ENCODE data around the gene SLC3A2.

Gene SLC3A2

GRCh38 chr11:62882431-62882749, 1.7 kb downstream of the SLC3A2 start:
- DNase-seq: no peak

DNA sequence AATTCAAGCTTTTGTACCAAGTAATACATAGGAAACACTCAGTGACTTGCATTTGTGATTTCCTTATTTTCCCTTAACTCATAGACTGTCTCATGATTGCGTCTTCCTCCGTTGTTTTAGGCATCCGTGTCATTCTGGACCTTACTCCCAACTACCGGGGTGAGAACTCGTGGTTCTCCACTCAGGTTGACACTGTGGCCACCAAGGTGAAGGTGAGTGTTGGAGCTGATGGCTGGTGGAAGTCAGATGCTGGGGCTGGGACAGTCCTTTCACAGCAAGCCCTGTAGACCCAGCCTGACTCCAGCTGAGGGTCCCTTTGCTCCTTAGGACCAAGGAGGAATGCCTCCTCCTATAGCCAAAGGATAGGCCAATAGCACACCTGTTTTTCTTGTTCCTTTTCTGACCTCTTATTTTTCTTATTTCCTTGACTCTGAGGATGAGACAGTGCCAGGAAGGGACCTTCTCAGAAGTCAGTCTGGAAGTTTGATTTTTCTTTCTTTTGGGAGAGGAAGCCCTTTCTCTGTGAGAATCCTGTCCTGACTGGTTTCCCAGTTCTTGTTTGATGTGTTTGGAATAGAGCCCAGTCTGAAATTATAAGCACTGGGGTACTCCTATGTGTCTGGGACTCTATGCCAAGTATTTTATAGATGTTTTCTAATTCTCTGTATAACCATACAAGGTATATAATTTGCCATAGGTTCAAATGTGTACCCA, 2.2 kb downstream of the SLC3A2 start:
- no peak for DNase-seq

DNA sequence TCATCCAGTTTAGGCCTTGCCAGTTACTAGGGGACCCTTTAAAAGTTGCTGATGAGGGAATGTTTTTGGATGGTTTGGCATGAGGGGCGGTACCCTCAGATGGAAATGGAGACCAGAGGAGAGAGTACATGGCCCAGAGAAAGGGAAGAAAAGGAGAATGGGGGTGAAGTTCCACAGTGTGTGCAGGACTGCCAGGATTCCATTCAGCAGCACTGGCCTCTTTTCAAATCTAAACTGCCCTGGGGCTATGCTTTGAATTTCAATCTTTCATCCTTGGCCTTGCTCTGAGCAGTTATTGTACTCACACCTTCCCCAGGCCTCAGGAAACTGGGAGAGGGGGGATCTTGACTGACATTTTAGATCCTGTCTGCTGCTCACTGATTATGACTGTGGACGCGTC, 3.0 kb downstream of the SLC3A2 start:
- no peak for DNase-seq

DNA sequence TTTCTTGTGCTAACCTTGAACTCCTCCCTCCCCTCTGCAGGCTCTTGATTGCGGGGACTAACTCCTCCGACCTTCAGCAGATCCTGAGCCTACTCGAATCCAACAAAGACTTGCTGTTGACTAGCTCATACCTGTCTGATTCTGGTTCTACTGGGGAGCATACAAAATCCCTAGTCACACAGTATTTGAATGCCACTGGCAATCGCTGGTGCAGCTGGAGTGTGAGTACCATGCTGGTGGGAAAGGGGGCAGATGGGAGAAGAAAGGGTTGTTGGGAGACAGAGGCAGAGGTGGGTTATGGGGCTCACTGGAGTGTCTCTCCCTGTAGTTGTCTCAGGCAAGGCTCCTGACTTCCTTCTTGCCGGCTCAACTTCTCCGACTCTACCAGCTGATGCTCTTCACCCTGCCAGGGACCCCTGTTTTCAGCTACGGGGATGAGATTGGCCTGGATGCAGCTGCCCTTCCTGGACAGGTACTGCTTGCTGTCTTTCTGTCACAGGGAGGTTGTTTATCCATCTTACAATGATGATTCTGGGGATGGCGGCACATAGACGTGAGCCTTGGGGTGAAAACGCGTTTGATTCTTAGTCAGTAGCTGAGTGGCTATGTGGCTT, 4.5 kb downstream of the SLC3A2 start:
- no peak for DNase-seq

- no peak for DNase-seq
Observed at GRCh38 chr11:62888406-62888805, 7.7 kb downstream of the SLC3A2 start.

GRCh38 chr11:62889126-62889483, 8.4 kb downstream of the SLC3A2 start:
- DNase-seq: no peak

DNA sequence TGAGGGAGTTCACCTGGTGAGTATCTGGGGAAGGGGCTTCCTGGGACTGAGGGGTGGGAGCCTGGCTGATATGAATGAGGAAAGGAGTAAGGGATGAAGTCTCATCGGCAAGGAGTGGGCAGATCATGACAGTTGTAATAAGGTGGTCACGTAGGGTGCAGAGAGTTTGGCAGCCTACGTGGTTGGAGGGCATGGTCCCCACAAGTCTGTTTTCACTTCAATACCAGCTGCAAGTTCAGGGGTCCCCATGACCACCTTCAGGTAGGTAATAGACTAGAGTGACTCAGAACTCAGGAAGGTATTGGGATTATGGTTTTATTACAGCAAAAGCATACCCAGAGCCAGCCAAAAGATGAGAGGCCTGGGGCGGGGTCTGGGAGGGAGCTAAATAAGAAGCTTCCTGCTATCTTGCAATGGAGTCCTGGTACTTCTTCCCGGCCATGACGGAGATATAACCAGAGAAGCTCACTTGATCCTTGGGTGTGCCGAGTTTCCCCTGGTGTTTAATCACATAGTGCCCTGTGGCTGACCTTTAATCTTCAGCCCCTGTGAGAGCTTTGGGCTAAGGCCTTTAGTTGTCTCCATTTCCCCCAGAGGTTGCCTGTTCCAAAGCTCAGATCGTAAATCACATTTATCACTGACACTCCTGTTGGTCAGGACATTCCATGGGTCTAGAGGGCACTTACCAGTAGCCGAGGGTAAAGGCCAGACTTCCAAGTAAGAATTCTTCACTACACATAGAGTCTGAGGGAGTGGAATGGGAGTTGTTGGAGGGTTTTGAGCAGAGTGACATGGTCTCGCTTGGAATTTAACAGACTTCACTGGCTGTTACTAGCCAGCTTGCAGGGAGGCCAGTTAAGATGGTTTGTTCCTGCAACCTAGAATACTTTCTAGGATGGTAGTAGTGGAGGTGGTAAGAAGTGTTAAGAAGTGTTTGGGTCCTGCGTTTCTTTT, 9.1 kb downstream of the SLC3A2 start:
- DNase-seq: peak in 1 of 2 experiments; percentile 52

GRCh38 chr11:62892077-62892922, 11.6 kb downstream of the SLC3A2 start:
- no peak for DNase-seq

- DNase-seq: no peak
Observed at GRCh38 chr11:62895501-62895900, 14.8 kb downstream of the SLC3A2 start.

- no peak for DNase-seq
Observed at GRCh38 chr11:62896049-62896448, 15.4 kb downstream of the SLC3A2 start.

DNA sequence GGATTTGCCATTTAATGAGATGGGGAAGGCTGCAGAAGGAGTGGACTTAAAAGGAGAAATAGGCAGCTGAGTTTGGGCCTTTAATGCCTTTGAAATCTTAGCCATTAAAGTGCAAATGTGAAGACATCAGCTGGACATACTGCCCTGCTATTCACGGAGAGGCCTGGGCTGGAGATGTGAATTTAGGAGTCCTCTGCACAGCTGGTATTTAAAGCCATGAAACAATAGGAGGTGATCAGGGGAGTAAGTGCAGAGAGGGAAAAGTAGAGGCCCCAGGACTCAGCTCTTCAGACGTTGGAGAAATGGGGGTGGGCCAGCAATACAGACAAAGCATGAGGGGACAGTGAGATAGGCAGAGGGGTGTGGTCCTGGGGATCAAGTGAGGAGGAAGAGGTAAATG, 16.6 kb downstream of the SLC3A2 start:
- DNase-seq: no peak

DNA sequence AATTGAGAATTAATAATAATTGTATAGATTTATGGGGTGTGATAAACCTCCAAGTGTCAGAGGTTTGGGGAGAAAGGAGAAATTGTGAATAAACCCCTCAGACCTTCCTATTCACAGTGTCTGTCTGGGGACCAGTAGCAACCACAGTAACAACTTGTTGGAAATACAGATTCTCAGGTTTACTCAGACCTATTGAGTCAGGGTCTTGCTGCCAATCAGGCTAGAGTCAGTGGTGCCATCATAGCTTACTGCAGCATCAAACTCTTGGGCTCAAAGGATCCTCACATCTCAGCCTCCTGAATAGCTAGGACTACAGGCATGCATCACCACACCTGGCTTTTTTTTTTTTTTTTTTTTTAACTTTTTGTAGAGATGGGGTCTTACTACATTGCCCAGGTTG, 17.3 kb downstream of the SLC3A2 start:
- DNase-seq: no peak

- DNase-seq: no peak
Observed at GRCh38 chr11:62902932-62903331, 22.2 kb downstream of the SLC3A2 start.

DNA sequence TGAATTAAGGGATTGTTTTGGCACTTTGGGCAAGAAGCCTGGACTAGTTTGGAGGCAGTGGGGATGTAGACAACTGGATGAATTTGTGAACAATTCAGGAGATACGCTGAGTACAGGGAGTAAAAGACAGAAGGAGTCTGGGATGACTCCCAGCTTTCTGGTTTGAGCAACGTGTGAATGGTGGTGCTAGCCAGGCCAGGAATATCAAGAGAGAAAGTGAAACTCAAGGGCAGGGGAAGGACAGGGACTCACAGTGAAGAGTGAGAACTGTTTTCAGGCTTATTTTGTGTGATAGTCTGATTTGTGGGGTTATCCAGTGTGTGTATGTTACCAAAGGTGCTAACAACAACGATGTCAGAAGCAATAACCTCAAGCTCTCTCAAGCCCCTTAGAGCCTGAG, 24.6 kb downstream of the SLC3A2 start:
- DNase-seq: no peak

DNA sequence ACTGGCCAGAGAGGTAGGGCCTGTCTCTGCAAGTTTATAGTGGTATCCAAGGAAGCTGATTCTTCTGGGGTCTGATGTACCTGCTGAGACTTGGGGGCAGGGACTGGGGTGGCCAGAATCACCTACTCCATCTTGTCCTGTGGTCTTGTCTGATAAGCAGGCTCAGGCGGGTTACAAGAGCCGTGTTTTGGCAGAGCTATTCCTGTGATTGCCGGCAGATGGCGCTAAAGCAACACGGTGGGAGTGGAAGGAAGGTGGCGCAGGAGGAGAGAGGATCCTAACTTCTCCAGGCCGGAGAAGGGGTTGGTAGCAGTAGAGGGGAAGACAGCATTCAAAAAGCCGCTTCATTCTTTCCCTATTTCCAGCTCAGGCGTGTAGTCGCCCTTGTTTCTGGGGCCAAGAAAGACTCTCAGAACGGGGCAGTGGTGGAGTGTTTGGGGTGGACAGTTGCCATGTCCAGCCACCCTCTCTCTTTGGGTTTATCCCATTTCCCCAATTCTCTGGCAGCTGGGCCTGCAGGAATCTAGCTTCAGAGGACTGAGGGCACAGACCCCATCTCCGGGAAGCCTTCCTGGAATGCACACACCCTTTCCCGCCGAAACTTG, 25.3 kb downstream of the SLC3A2 start:
- DNase-seq: peak; percentile 41 to 67

GRCh38 chr11:62908468-62909072, 27.9 kb downstream of the SLC3A2 start:
- no peak for DNase-seq

DNA sequence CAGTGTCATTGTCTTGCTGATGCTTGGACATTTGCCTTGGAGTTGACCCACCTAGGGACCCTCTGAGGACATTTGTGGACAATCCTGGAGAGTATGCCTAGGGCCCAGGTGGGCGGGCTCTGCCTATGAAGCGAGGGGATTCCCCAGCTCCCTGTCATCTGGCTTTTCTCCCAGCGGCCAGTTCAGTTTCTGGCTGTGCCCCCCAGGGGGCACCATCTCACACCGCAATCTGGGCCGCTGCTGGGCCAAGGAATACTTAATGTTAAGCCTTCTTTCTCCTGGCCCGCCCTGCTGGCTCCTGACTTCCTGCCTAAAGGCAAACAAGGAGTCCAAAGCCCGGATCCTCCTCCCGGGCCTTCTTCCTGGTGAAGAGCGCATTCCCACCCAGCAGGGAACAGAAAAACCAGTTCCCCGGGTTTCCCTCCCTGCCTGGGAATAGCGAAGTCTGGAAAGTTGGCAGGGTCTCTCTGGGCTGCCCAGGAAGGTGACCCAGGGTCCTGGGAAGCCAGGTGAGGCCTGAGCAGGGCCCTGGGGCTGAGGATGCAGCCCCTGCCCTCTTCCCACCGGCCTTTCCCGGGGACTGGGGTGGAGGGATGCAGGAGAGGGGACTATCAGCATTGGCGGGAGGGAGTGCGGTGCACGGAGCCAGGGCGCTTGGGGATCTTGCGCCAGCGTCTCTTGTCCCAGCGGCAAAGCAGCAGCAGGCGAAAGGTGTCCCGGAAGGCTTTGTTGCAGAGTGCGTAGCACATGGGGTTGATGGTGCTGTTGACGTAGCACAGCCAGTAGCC, 28.6 kb downstream of the SLC3A2 start:
- DNase-seq: no peak

GRCh38 chr11:62910141-62910882, 29.6 kb downstream of the SLC3A2 start:
- DNase-seq: no peak

DNA sequence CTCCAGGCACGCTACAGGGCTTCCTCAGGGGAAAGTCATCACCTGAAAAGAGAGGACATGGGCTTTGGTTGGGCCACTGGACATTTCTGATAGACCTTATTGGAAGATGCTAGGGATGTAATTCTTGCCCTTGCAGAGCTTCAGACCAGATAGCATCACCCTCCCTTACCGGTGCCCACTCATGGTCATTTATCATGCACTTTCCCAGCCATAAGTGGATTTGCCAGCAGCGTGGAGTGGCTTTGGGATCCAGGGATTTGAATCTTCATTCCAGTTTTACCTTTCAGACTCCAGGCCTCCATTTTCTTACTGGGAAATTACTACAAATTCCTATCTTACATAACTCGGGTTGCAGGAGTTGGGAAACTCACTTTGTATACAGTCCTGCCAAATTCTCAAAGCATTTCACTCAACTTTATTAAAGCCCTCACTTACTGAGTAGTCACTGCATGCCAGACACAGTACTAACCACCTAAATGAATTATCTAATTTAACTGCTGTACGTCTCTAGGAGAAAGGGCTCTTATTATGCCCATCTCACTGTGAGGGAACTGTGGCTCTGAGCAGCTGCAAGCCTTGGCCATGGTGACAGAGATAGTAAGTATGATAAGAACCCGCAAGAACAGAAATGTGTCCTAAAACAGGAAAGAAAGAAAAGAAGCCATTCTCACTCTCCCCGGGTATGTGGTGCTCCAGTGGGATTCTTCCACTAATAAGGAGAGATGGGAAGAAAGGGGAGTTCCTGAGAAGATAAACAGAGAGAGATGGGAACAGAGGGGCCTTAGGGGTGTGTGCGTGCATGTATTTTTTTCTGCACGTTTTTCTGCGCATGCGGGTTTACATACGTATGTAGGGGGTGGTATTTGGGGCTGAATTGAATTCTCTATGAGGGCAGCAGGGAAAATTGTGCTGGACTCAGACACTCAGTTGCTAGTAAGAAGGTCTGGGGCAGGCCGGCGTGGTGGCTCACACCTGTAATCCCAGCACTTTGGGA, 30.7 kb downstream of the SLC3A2 start:
- no peak for DNase-seq
